Stimulated activated CD8-positive, alpha-beta memory T cell treated with anti-CD3 and anti-CD28 coated beads, Interleukin-7, amount 100 ng/mL, for 1 hour (primary cell): Measurements from ENCODE around the gene EFCAB6.

Experiments
- DNase-seq, 2 donors: peaks; one replicate each; pipeline ENCODE4 v3.0.0-alpha.2; 2020; ENCODE audit warnings: low read depth in 2 of 2

The EFCAB6 gene

GRCh38 chr22:43639228-43639948 is 172.7 kb downstream of the EFCAB6 start:
- DNase-seq: no peak

- DNase-seq: no peak
These were observed 174.5 kb downstream of the EFCAB6 start for GRCh38 chr22:43637275-43638260.

GRCh38 chr22:43636086-43636485 is 176.0 kb downstream of the EFCAB6 start:
- DNase-seq: no peak

- no peak for DNase-seq
These were observed 177.0 kb downstream of the EFCAB6 start for GRCh38 chr22:43635101-43635500.

- no peak for DNase-seq
These were observed 177.8 kb downstream of the EFCAB6 start for GRCh38 chr22:43634316-43634715.

- DNase-seq: no peak
These were observed 178.3 kb downstream of the EFCAB6 start for GRCh38 chr22:43633631-43634285.

- no peak for DNase-seq
These were observed 180.3 kb downstream of the EFCAB6 start for GRCh38 chr22:43631846-43632245.

GRCh38 chr22:43631201-43631600 is 180.9 kb downstream of the EFCAB6 start:
- DNase-seq: no peak

GRCh38 chr22:43630451-43630850 is 181.7 kb downstream of the EFCAB6 start:
- DNase-seq: no peak

GRCh38 chr22:43628250-43628649 is 183.9 kb downstream of the EFCAB6 start:
- no peak for DNase-seq

GRCh38 chr22:43627485-43628213 is 184.5 kb downstream of the EFCAB6 start:
- no peak for DNase-seq

- DNase-seq: no peak
These were observed 186.9 kb downstream of the EFCAB6 start for GRCh38 chr22:43625242-43625641.

GRCh38 chr22:43624144-43624998 is 187.7 kb downstream of the EFCAB6 start:
- no peak for DNase-seq

- no peak for DNase-seq
These were observed 189.2 kb downstream of the EFCAB6 start for GRCh38 chr22:43622886-43623285.

GRCh38 chr22:43620197-43620596 is 191.9 kb downstream of the EFCAB6 start:
- DNase-seq: no peak

- no peak for DNase-seq
These were observed 193.6 kb downstream of the EFCAB6 start for GRCh38 chr22:43618517-43618916.

GRCh38 chr22:43616645-43617044 is 195.5 kb downstream of the EFCAB6 start:
- no peak for DNase-seq

- DNase-seq: no peak
These were observed 211.8 kb downstream of the EFCAB6 start for GRCh38 chr22:43600265-43600664.

- DNase-seq: no peak
These were observed 219.6 kb downstream of the EFCAB6 start for GRCh38 chr22:43592476-43592875.

GRCh38 chr22:43591380-43591779 is 220.7 kb downstream of the EFCAB6 start:
- no peak for DNase-seq

- no peak for DNase-seq
These were observed 224.5 kb downstream of the EFCAB6 start for GRCh38 chr22:43587574-43587973.
